GM23338 (cell line): ENCODE measurements around the gene TGFBI. TPM values are rescaled to one million over a fixed set of nuclear protein-coding genes. Genes with fewer than 3 reads are reported as not detected.

Source experiments
- ATAC-seq: fragments of 200-7000 bp; cut with Tn5 transposase; 3 replicates; pipeline ENCODE4 v1.9.1; 2020
- DNase-seq: peaks from one replicate; pipeline ENCODE4 v3.0.0-alpha.2; 2015; ENCODE audit warnings: low spot score
- H2AFZ ChIP-seq: fragments of 200-600 bp; sonication (generic); 2 replicates; pipeline ENCODE4 v1.8.0; 2016; ENCODE audit warnings: antibody characterized with exemption, mild to moderate bottlenecking, moderate library complexity
- H3F3A ChIP-seq: fragments of 200-600 bp; sonication (generic); replicated peaks from 2 replicates; pipeline ENCODE4 v1.8.0; 2017; ENCODE audit warnings: antibody characterized with exemption, mixed run types, low read depth
- H3K27ac ChIP-seq: fragments of 200-600 bp; sonication (generic); 2 replicates; pipeline ENCODE4 v1.6.1; 2016; ENCODE audit warnings: low read depth
- H3K27me3 ChIP-seq: fragments of 200-600 bp; sonication (generic); 2 replicates; pipeline ENCODE4 v1.8.0; 2016; ENCODE audit warnings: mild to moderate bottlenecking, mixed run types, moderate library complexity; ENCODE audit not compliant: insufficient read depth
- H3K36me3 ChIP-seq: fragments of 200-600 bp; sonication (generic); 2 replicates; pipeline ENCODE4 v1.8.0; 2016; ENCODE audit warnings: mild to moderate bottlenecking; ENCODE audit not compliant: insufficient read depth
- H3K4me1 ChIP-seq: fragments of 200-600 bp; sonication (generic); 2 replicates; pipeline ENCODE4 v1.8.0; 2016; ENCODE audit warnings: mild to moderate bottlenecking, moderate library complexity; ENCODE audit not compliant: insufficient read depth
- H3K4me2 ChIP-seq: fragments of 200-600 bp; sonication (generic); 2 replicates; pipeline ENCODE4 v1.7.1; 2017; ENCODE audit warnings: mixed run types
- H3K4me3 ChIP-seq: fragments of 200-600 bp; sonication (generic); 2 replicates; pipeline ENCODE4 v1.6.1; 2016; ENCODE audit warnings: mixed run types
- H3K79me2 ChIP-seq: fragments of 200-600 bp; sonication (generic); replicated peaks from 2 replicates; pipeline ENCODE4 v1.8.0; 2017; ENCODE audit warnings: mild to moderate bottlenecking; ENCODE audit not compliant: insufficient read depth
- H3K9me2 ChIP-seq: fragments of 200-600 bp; sonication (generic); 2 replicates; pipeline ENCODE4 v1.8.0; 2017; ENCODE audit not compliant: insufficient read depth
- H4K20me1 ChIP-seq: fragments of 200-600 bp; sonication (generic); replicated peaks from 2 replicates; pipeline ENCODE4 v1.8.0; 2017; ENCODE audit warnings: mild to moderate bottlenecking; ENCODE audit not compliant: insufficient read depth
- H3K27ac Mint-ChIP-seq: 2 replicates; pipeline ENCODE4 v1.8.0; 2020; ENCODE audit warnings: inconsistent platforms, mild to moderate bottlenecking, moderate library complexity, mixed read lengths
- H3K27me3 Mint-ChIP-seq: 3 replicates; pipeline ENCODE4 v1.8.0; 2022; ENCODE audit warnings: low read depth, mild to moderate bottlenecking, moderate library complexity, mixed read lengths, inconsistent platforms; ENCODE audit not compliant: insufficient read depth, poor library complexity
- H3K36me3 Mint-ChIP-seq: 3 replicates; pipeline ENCODE4 v1.8.0; 2021; ENCODE audit warnings: low read depth, mild to moderate bottlenecking, inconsistent platforms, moderate library complexity, mixed read lengths
- H3K4me1 Mint-ChIP-seq: 3 replicates; pipeline ENCODE4 v1.8.0; 2020; ENCODE audit warnings: mild to moderate bottlenecking, inconsistent platforms, mixed read lengths
- H3K4me3 Mint-ChIP-seq: 3 replicates; pipeline ENCODE4 v1.8.0; 2021; ENCODE audit warnings: moderate library complexity, mild to moderate bottlenecking, inconsistent platforms, mixed read lengths
- H3K9me3 Mint-ChIP-seq: 3 replicates; pipeline ENCODE4 v1.8.0; 2020; ENCODE audit warnings: moderate library complexity, mild to moderate bottlenecking, inconsistent platforms, mixed read lengths
- CREB1 ChIP-seq: fragments of 250-450 bp; sonication (Bioruptor Pico); IDR thresholded peaks from 2 replicates; pipeline ENCODE4 v1.5.0; 2020; ENCODE audit warnings: low read depth, mild to moderate bottlenecking, moderate library complexity
- CTCF ChIP-seq, 2 experiments: fragments of 200-600 bp in 1 of 2; sonication (generic) in 1 of 2; conservative IDR thresholded peaks; 2 replicates each; pipeline versions ENCODE4 v1.5.1 to v1.6.1; 2016 to 2017; ENCODE audit warnings: antibody characterized with exemption in 2 of 2, low read depth in 2 of 2, mild to moderate bottlenecking in 2 of 2, moderate library complexity in 1 of 2
- ETS1 ChIP-seq: IDR thresholded peaks from 2 replicates; pipeline ENCODE4 v1.6.1; 2016; ENCODE audit warnings: antibody characterized with exemption
- EZH2 ChIP-seq: fragments of 200-600 bp; sonication (generic); IDR thresholded peaks from one replicate; pipeline ENCODE4 v1.8.0; 2017; ENCODE audit warnings: antibody characterized with exemption, mild to moderate bottlenecking, low read depth; ENCODE audit not compliant: unreplicated experiment
- EZH2phosphoT487 ChIP-seq: fragments of 200-600 bp; sonication (generic); IDR thresholded peaks from one replicate; pipeline ENCODE4 v1.8.1; 2018; ENCODE audit warnings: antibody characterized with exemption; ENCODE audit not compliant: unreplicated experiment
- JUNB ChIP-seq: IDR thresholded peaks from one replicate; pipeline ENCODE4 v1.6.1; 2016; ENCODE audit warnings: antibody characterized with exemption; ENCODE audit not compliant: unreplicated experiment
- NANOG ChIP-seq: IDR thresholded peaks from 2 replicates; pipeline ENCODE4 v1.6.1; 2016; ENCODE audit warnings: antibody characterized with exemption, borderline replicate concordance
- POLR2AphosphoS5 ChIP-seq: IDR thresholded peaks from 2 replicates; pipeline ENCODE4 v1.6.1; 2016; ENCODE audit warnings: antibody characterized with exemption, low read depth
- REST ChIP-seq: IDR thresholded peaks from one replicate; pipeline ENCODE4 v1.6.1; 2018; ENCODE audit warnings: antibody characterized with exemption; ENCODE audit not compliant: unreplicated experiment
- STAT1 ChIP-seq: IDR thresholded peaks from one replicate; pipeline ENCODE4 v1.6.1; 2016; ENCODE audit warnings: antibody characterized with exemption; ENCODE audit not compliant: unreplicated experiment
- ZNF114 ChIP-seq: fragments of 250-450 bp; sonication (Bioruptor Pico); IDR thresholded peaks from 2 replicates; pipeline ENCODE4 v1.5.0; 2020; ENCODE audit warnings: mild to moderate bottlenecking, moderate library complexity
- ZNF331 ChIP-seq: fragments of 250-450 bp; sonication (Bioruptor Pico); IDR thresholded peaks from 2 replicates; pipeline ENCODE4 v1.5.0; 2020; ENCODE audit warnings: low read depth, mild to moderate bottlenecking, moderate library complexity
- ZNF462 ChIP-seq: fragments of 250-450 bp; sonication (Bioruptor Pico); IDR thresholded peaks from 2 replicates; pipeline ENCODE4 v1.5.0; 2020; ENCODE audit warnings: mild to moderate bottlenecking, moderate library complexity
- polyA plus RNA-seq: library from polyadenylated mRNA; unstranded; fragments of >200 nt; fragmentation: Nextera tagmentation; extraction: Ambion mirVana; gene quantifications from 2 replicates; pipeline ENCODE4 v1.2.1, GENCODE V29; 2016
- total RNA-seq: library from RNA; depleted of rRNA; stranded (reverse); fragments of >200 nt; shearing (Covaris generic); gene quantifications from 2 replicates; pipeline ENCODE4 v1.2.3, GENCODE V29; 2014

Gene TGFBI
- total and polyA plus RNA-seq, 2 experiments from 2014 or later: 8.9 to 9.4 TPM

- H3K9me2 ChIP-seq: no peaks in the 10 kb centered on the region
- H3K79me2 ChIP-seq: no peaks in the 10 kb centered on the region
- no peak overlapping the region for H3K4me2 ChIP-seq
- no peak for TF ChIP-seq EZH2phosphoT487
- TF ChIP-seq CTCF (conservative IDR thresholded peaks at IDR 0.05; ENCODE audit: low read depth in 2 of 2): no peak
- TF ChIP-seq CREB1 (CRISPR knock-in tag): no peak
- no peak for TF ChIP-seq STAT1
- no peak for TF ChIP-seq POLR2AphosphoS5
- no peak for TF ChIP-seq JUNB
- TF ChIP-seq ZNF331 (CRISPR knock-in tag): no peak
- no peak for TF ChIP-seq NANOG
- no peak for TF ChIP-seq EZH2
- no peak for TF ChIP-seq ETS1
- no peak for TF ChIP-seq ZNF462 (CRISPR knock-in tag)
- no peak for TF ChIP-seq ZNF114 (CRISPR knock-in tag)
- TF ChIP-seq REST: no peak
- no peak overlapping the region for H3K4me3 ChIP-seq
- Mint-ChIP-seq H3K4me1 (peaks cover 16% of the 10 kb centered on the region), H3K27me3 (peaks cover 9% of the 10 kb centered on the region), H3K27ac (no peak overlapping the region), H3K36me3 (peaks cover 7% of the 10 kb centered on the region; the same call in 2 of the 3 replicates), H3K9me3 (peaks cover 6% of the 10 kb centered on the region; the same call in 2 of the 3 replicates), H3K4me3 (no peak overlapping the region)
- no peaks in the 10 kb centered on the region for H4K20me1 ChIP-seq
- no peaks in the 10 kb centered on the region for H3K4me1 ChIP-seq
- H3F3A ChIP-seq: no peaks in the 10 kb centered on the region
- no peaks in the 10 kb centered on the region; the same call in 1 of the 2 replicates for H3K36me3 ChIP-seq
- H3K27ac ChIP-seq: no peak overlapping the region
- no peak overlapping the region for H2AFZ ChIP-seq
- DNase-seq (no peak), ATAC-seq (no peak)
- peaks cover 5% of the 10 kb centered on the region; the same call in 1 of the 2 replicates for H3K27me3 ChIP-seq
Observed at GRCh38 chr5:136035837-136036236, 7.0 kb downstream of the TGFBI start.
